Activated T-cell treated with anti-CD3 and anti-CD28 coated beads for 48 hours (primary cell): ENCODE measurements around the gene MBD3L1.

Experiments
- DNase-seq: peaks from one replicate; pipeline ENCODE4 v3.0.0-alpha.2; 2020; ENCODE audit warnings: low read depth

The MBD3L1 gene

GRCh38 chr19:8881512-8881911 lies 49.3 kb downstream of the MBD3L1 start:
- DNase-seq, result no peak

- DNase-seq, result no peak
These were observed 52.2 kb downstream of the MBD3L1 start for GRCh38 chr19:8884416-8884815.

GRCh38 chr19:8887364-8887763 lies 55.2 kb downstream of the MBD3L1 start:
- no peak for DNase-seq

GRCh38 chr19:8890260-8890659 lies 58.1 kb downstream of the MBD3L1 start:
- no peak for DNase-seq
